Neural cell (in vitro differentiated cells): ENCODE results near the gene LRMDA. TPM values are rescaled to one million over a fixed set of nuclear protein-coding genes. Genes with fewer than 3 reads are reported as not detected.

ENCODE experiments used
- H2AFZ ChIP-seq: fragments of 200-600, 300-800 bp; sonication (generic), shearing (Covaris generic); 2 replicates; pipeline ENCODE4 v1.6.0; 2014; ENCODE audit warnings: low read depth, mild to moderate bottlenecking, antibody characterized with exemption, low read length, moderate library complexity
- H3F3A ChIP-seq: fragments of 200-600 bp; shearing (Covaris generic); 2 replicates; pipeline ENCODE4 v1.6.1; 2016; ENCODE audit warnings: mild to moderate bottlenecking, moderate library complexity, mixed read lengths, antibody characterized with exemption, low read length; ENCODE audit not compliant: insufficient read depth, poor library complexity, severe bottlenecking
- H3K27ac ChIP-seq: fragments of 200-600, 300-800 bp; sonication (generic), shearing (Covaris generic); 2 replicates; pipeline ENCODE4 v1.5.1; 2014; ENCODE audit warnings: mild to moderate bottlenecking, low read length, moderate library complexity
- H3K27me3 ChIP-seq: fragments of 300-800, 200-600 bp; sonication (generic), shearing (Covaris generic); 2 replicates; pipeline ENCODE4 v1.6.0; 2014; ENCODE audit warnings: mild to moderate bottlenecking, low read depth, low read length, moderate library complexity; ENCODE audit not compliant: insufficient read depth
- H3K36me3 ChIP-seq: fragments of 300-800, 200-600 bp; sonication (generic), shearing (Covaris generic); 2 replicates; pipeline ENCODE4 v1.5.1; 2014; ENCODE audit warnings: mild to moderate bottlenecking, antibody characterized with exemption, low read length, moderate library complexity; ENCODE audit not compliant: insufficient read depth
- H3K4me2 ChIP-seq: fragments of 300-800, 200-600 bp; sonication (generic), shearing (Covaris generic); 2 replicates; pipeline ENCODE4 v1.6.0; 2014; ENCODE audit warnings: mild to moderate bottlenecking, low read length
- H3K4me3 ChIP-seq: fragments of 300-800, 200-600 bp; sonication (generic), shearing (Covaris generic); 2 replicates; pipeline ENCODE4 v1.5.1; 2014; ENCODE audit warnings: mild to moderate bottlenecking, low read length, moderate library complexity
- H3K79me2 ChIP-seq: fragments of 200-600 bp; shearing (Covaris generic); replicated peaks from 2 replicates; pipeline ENCODE4 v1.6.0; 2014; ENCODE audit warnings: mild to moderate bottlenecking, low read length, moderate library complexity; ENCODE audit not compliant: insufficient read depth
- H3K9ac ChIP-seq: fragments of 300-800, 200-600 bp; sonication (generic), shearing (Covaris generic); 2 replicates; pipeline ENCODE4 v1.6.1; 2016; ENCODE audit warnings: mild to moderate bottlenecking, low read length, mixed read lengths
- H3K9me2 ChIP-seq: fragments of 200-600 bp; shearing (Covaris generic); 2 replicates; pipeline ENCODE4 v1.6.1; 2016; ENCODE audit warnings: mild to moderate bottlenecking, low read length, mixed read lengths; ENCODE audit not compliant: insufficient read depth
- H3K9me3 ChIP-seq: fragments of 200-600, 300-800 bp; sonication (generic), shearing (Covaris generic); 2 replicates; pipeline ENCODE4 v1.6.1; 2016; ENCODE audit warnings: mild to moderate bottlenecking, mixed run types, low read length, moderate library complexity, mixed read lengths
- H4K20me1 ChIP-seq: fragments of 200-600 bp; shearing (Covaris generic); 2 replicates; pipeline ENCODE4 v1.6.1; 2016; ENCODE audit warnings: mild to moderate bottlenecking, mixed run types; ENCODE audit not compliant: insufficient read depth
- EP300 ChIP-seq: fragments of 450-650 bp; conservative IDR thresholded peaks from 2 replicates; pipeline ENCODE4 v1.6.1; 2014; ENCODE audit warnings: antibody characterized with exemption, mild to moderate bottlenecking, moderate library complexity; ENCODE audit not compliant: poor library complexity, severe bottlenecking
- EZH2 ChIP-seq: fragments of 200-600, 300-800 bp; shearing (Covaris generic), sonication (generic); IDR thresholded peaks from 2 replicates; pipeline ENCODE4 v1.6.1; 2014; ENCODE audit warnings: antibody characterized with exemption, low read length, borderline replicate concordance, mild to moderate bottlenecking; ENCODE audit not compliant: insufficient read depth, poor library complexity, severe bottlenecking
- MXI1 ChIP-seq: fragments of 450-650 bp; conservative IDR thresholded peaks from 2 replicates; pipeline ENCODE4 v1.6.1; 2014; ENCODE audit warnings: antibody characterized with exemption, mild to moderate bottlenecking; ENCODE audit not compliant: poor library complexity, severe bottlenecking
- RAD21 ChIP-seq: fragments of 450-650 bp; conservative IDR thresholded peaks from 2 replicates; pipeline ENCODE4 v1.6.1; 2014; ENCODE audit warnings: antibody characterized with exemption, mild to moderate bottlenecking, moderate library complexity
- SMC3 ChIP-seq: fragments of 450-650 bp; conservative IDR thresholded peaks from 2 replicates; pipeline ENCODE4 v1.6.1; 2014; ENCODE audit warnings: antibody characterized with exemption, mild to moderate bottlenecking, moderate library complexity; ENCODE audit not compliant: poor library complexity
- TAF1 ChIP-seq: IDR thresholded peaks from 2 replicates; pipeline ENCODE4 v1.6.1; 2012; ENCODE audit warnings: low read depth
- polyA plus RNA-seq: library from polyadenylated mRNA; depleted of rRNA; stranded (reverse); fragments of >200 nt; gene quantifications from 2 replicates; pipeline ENCODE4 v1.2.3, GENCODE V29; 2014
- TF ChIP-seq, protein P1 (sequence below): IDR thresholded peaks from 2 replicates; pipeline ENCODE4 v1.6.1; 2012; ENCODE audit warnings: borderline replicate concordance
- TF ChIP-seq, protein P2 (sequence below): fragments of 450-650 bp; IDR thresholded peaks from 2 replicates; pipeline ENCODE4 v1.5.1; 2014; ENCODE audit warnings: antibody characterized with exemption, mild to moderate bottlenecking, moderate library complexity; ENCODE audit not compliant: poor library complexity, severe bottlenecking

Gene LRMDA
- polyA plus RNA-seq, 1 donor from 2014 or later, result 5.6 TPM

DNA sequence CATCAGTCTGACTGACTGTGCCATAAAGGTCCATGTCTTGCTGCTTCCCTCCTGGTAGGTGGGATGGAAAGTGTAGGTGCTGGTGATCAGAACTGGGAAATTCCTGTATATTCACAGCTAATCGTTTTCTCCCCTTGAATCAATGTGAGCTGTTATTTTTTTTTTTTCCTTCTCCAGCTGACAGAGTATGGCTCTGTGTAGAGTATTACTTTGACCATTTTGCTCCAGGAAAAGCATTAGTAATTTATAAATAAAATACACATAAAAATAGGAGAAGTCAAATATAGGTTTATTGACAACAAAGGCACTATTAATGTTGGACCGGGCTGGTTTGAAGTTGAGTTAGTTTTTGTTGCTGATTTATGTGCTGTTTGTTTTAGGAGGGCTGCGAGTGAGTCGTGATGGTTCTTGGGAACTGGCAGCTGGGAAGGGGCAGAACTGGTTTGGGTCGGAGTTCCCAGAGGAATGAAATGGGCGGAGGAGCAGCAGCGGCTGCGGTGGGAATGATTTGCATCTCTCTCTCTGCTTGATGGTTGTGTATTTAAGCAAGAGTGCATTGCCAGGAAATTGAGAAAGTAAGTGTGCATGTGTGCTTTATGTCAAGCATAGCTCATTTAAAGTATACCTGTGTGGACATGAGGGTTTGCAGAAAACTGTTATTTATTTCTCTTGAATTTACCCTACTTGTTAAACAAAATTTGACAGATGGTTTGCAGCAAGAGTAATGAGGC is 80.9 kb downstream of the LRMDA start:
- H3K9ac ChIP-seq, result no peak overlapping the region
- no peaks in the 10 kb centered on the region for H3K36me3 ChIP-seq
- H3K27ac ChIP-seq, result no peak overlapping the region
- H2AFZ ChIP-seq, result no peak overlapping the region
- H3K9me2 ChIP-seq, result no peaks in the 10 kb centered on the region
- no peaks in the 10 kb centered on the region for H3K27me3 ChIP-seq
- peaks cover 3% of the 10 kb centered on the region for H3K9me3 ChIP-seq
- H4K20me1 ChIP-seq, result no peaks in the 10 kb centered on the region
- H3K79me2 ChIP-seq, result no peaks in the 10 kb centered on the region
- TF ChIP-seq, protein P1, sequence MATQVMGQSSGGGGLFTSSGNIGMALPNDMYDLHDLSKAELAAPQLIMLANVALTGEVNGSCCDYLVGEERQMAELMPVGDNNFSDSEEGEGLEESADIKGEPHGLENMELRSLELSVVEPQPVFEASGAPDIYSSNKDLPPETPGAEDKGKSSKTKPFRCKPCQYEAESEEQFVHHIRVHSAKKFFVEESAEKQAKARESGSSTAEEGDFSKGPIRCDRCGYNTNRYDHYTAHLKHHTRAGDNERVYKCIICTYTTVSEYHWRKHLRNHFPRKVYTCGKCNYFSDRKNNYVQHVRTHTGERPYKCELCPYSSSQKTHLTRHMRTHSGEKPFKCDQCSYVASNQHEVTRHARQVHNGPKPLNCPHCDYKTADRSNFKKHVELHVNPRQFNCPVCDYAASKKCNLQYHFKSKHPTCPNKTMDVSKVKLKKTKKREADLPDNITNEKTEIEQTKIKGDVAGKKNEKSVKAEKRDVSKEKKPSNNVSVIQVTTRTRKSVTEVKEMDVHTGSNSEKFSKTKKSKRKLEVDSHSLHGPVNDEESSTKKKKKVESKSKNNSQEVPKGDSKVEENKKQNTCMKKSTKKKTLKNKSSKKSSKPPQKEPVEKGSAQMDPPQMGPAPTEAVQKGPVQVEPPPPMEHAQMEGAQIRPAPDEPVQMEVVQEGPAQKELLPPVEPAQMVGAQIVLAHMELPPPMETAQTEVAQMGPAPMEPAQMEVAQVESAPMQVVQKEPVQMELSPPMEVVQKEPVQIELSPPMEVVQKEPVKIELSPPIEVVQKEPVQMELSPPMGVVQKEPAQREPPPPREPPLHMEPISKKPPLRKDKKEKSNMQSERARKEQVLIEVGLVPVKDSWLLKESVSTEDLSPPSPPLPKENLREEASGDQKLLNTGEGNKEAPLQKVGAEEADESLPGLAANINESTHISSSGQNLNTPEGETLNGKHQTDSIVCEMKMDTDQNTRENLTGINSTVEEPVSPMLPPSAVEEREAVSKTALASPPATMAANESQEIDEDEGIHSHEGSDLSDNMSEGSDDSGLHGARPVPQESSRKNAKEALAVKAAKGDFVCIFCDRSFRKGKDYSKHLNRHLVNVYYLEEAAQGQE, result no peak
- TF ChIP-seq EZH2 (no peak), TAF1 (no peak), RAD21 (no peak), MXI1 (no peak), SMC3 (no peak), EP300 (no peak)
- TF ChIP-seq, protein P2, sequence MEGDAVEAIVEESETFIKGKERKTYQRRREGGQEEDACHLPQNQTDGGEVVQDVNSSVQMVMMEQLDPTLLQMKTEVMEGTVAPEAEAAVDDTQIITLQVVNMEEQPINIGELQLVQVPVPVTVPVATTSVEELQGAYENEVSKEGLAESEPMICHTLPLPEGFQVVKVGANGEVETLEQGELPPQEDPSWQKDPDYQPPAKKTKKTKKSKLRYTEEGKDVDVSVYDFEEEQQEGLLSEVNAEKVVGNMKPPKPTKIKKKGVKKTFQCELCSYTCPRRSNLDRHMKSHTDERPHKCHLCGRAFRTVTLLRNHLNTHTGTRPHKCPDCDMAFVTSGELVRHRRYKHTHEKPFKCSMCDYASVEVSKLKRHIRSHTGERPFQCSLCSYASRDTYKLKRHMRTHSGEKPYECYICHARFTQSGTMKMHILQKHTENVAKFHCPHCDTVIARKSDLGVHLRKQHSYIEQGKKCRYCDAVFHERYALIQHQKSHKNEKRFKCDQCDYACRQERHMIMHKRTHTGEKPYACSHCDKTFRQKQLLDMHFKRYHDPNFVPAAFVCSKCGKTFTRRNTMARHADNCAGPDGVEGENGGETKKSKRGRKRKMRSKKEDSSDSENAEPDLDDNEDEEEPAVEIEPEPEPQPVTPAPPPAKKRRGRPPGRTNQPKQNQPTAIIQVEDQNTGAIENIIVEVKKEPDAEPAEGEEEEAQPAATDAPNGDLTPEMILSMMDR, result no peak
- H3K4me3 ChIP-seq, result no peak overlapping the region
- no peaks in the 10 kb centered on the region for H3F3A ChIP-seq
- no peak overlapping the region for H3K4me2 ChIP-seq

DNA sequence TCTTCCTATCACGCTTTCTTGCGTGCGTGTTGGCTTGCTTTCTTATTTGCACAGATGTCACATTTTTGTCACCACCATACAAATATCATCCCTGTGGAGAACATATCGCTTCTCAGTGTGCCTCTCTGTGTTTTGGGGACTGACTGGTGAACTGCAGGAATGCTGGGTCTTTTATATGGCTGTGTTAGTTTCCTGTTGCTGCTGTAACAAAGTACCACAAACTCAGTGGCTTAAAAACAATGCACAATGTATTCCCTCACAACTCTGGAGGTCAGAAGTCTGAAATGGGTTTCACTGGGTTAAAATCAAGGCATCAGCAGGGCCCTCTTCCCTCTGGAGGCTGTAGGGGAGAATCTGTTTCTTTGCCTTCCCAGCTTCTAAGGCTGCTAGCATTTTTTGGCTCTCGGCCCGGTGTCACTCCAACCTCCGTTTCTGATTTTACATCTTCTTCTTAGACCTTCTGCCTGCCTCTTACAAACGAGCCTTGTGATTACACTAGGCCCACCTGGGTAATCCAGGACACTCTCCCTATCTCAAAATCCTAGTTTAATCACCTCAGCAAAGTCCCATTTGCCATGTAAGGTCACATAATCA is 82.0 kb downstream of the LRMDA start:
- Histone ChIP-seq H3K27me3 (no peaks in the 10 kb centered on the region), H2AFZ (no peak overlapping the region)

More for the DNA sequence above, 82.0 kb downstream of the LRMDA start:
- no peak overlapping the region for H3K9ac ChIP-seq
- no peak for TF ChIP-seq TAF1
- TF ChIP-seq SMC3, result no peak
- no peak for TF ChIP-seq RAD21
- TF ChIP-seq, protein P2, result no peak
- H3K9me2 ChIP-seq, result no peaks in the 10 kb centered on the region
- no peaks in the 10 kb centered on the region for H3K79me2 ChIP-seq
- no peak overlapping the region for H3K4me2 ChIP-seq
- no peak overlapping the region for H3K27ac ChIP-seq
- H3K36me3 ChIP-seq, result no peaks in the 10 kb centered on the region
- no peaks in the 10 kb centered on the region for H4K20me1 ChIP-seq
- H3K9me3 ChIP-seq, result peaks cover 3% of the 10 kb centered on the region
- H3F3A ChIP-seq, result no peaks in the 10 kb centered on the region
- no peak overlapping the region for H3K4me3 ChIP-seq
